HL-60/S4 treated with phorbol 12-myristate 13-acetate at 8.2 ng/mL for 4 days and 3 days (cell line): ENCODE measurements around the gene CALCR.
"Not testable (repeated sequence)": the region's sequence is repeated elsewhere in the genome, so short reads cannot be mapped to it uniquely, and the experiment has no call there.

Experiments
- in situ Hi-C: fragments of 300-500 bp; cut with MboI; formaldehyde crosslinking; loops from 2 replicates; pipeline ENCODE4 v1.15.0; 2022; ENCODE audit warnings: low sequenced_read_pairs

CALCR gene

GRCh38 chr7:93574646-93575554 lies at the start of gene CALCR:
CALCR (minus strand) TSS chr7:93574724; CDS start chr7:93486981, 87,743 bp downstream.
- in situ Hi-C loops = no loop called here

- in situ Hi-C loops = no loop called here
Measured at GRCh38 chr7:93623816-93624215, 49.3 kb upstream of the CALCR start.

- in situ Hi-C loops = no loop called here
Measured at GRCh38 chr7:93622036-93623033, 47.8 kb upstream of the CALCR start.

- in situ Hi-C loops = no loop called here
Measured at GRCh38 chr7:93620864-93621263, 46.3 kb upstream of the CALCR start.

GRCh38 chr7:93620057-93620456 lies 45.5 kb upstream of the CALCR start:
- in situ Hi-C loops = no loop called here

GRCh38 chr7:93601363-93601762 lies 26.8 kb upstream of the CALCR start:
- in situ Hi-C loops = no loop called here

- in situ Hi-C loops = no loop called here
Measured at GRCh38 chr7:93594250-93594649, 19.7 kb upstream of the CALCR start.

- in situ Hi-C loops = no loop called here
Measured at GRCh38 chr7:93592588-93593266, 18.2 kb upstream of the CALCR start.

- in situ Hi-C loops = not testable (repeated sequence)
Measured at GRCh38 chr7:93591224-93592050, 16.9 kb upstream of the CALCR start.

GRCh38 chr7:93586479-93586865 lies 11.9 kb upstream of the CALCR start:
- in situ Hi-C loops = not testable (repeated sequence)

GRCh38 chr7:93585694-93586478 lies 11.4 kb upstream of the CALCR start:
- in situ Hi-C loops = not testable (repeated sequence)

- in situ Hi-C loops = no loop called here
Measured at GRCh38 chr7:93579431-93579830, 4.9 kb upstream of the CALCR start.

- in situ Hi-C loops = no loop called here
Measured at GRCh38 chr7:93578762-93579161, 4.2 kb upstream of the CALCR start.

GRCh38 chr7:93575555-93576399 lies 1.3 kb upstream of the CALCR start:
- in situ Hi-C loops = no loop called here

GRCh38 chr7:93574269-93574645 lies 267 bp downstream of the CALCR start:
- in situ Hi-C loops = no loop called here

- in situ Hi-C loops = no loop called here
Measured at GRCh38 chr7:93569189-93569588, 5.3 kb downstream of the CALCR start.

GRCh38 chr7:93566876-93567275 lies 7.6 kb downstream of the CALCR start:
- in situ Hi-C loops = no loop called here

- in situ Hi-C loops = no loop called here
Measured at GRCh38 chr7:93563584-93563983, 10.9 kb downstream of the CALCR start.
